ENCODE data around the gene COA7.
"Not testable (repeated sequence)": the region's sequence is repeated elsewhere in the genome, so short reads cannot be mapped to it uniquely, and the experiment has no call there.

The COA7 gene

GRCh38 chr1:52702886-52703787 is 5.0 kb upstream of the COA7 start:
- peak; percentile 80 for DNase-seq

- DNase-seq: no peak
These were observed 2.5 kb downstream of the COA7 start for GRCh38 chr1:52695627-52696026.

- no peak for DNase-seq
These were observed 4.3 kb downstream of the COA7 start for GRCh38 chr1:52693843-52694242.

- DNase-seq: not testable (repeated sequence)
These were observed 4.8 kb downstream of the COA7 start for GRCh38 chr1:52693351-52693750.

- no peak for DNase-seq
These were observed 5.5 kb downstream of the COA7 start for GRCh38 chr1:52692697-52693096.

- DNase-seq: no peak
These were observed 6.3 kb downstream of the COA7 start for GRCh38 chr1:52691821-52692220.

- DNase-seq: no peak
These were observed 11.3 kb downstream of the COA7 start for GRCh38 chr1:52686830-52687229.

GRCh38 chr1:52686261-52686751 is 11.8 kb downstream of the COA7 start:
- DNase-seq: peak; percentile 55

GRCh38 chr1:52684545-52684944 is 13.6 kb downstream of the COA7 start:
- no peak for DNase-seq

GRCh38 chr1:52683367-52683940 is 14.7 kb downstream of the COA7 start:
- DNase-seq: no peak

- no peak for DNase-seq
These were observed 17.0 kb downstream of the COA7 start for GRCh38 chr1:52681136-52681535.

- DNase-seq: no peak
These were observed 17.8 kb downstream of the COA7 start for GRCh38 chr1:52680353-52680752.

- DNase-seq: no peak
These were observed 18.6 kb downstream of the COA7 start for GRCh38 chr1:52679498-52679897.

GRCh38 chr1:52679048-52679447 is 19.1 kb downstream of the COA7 start:
- DNase-seq: no peak

- no peak for DNase-seq
These were observed 20.9 kb downstream of the COA7 start for GRCh38 chr1:52677076-52677806.

GRCh38 chr1:52676249-52676903 is 21.8 kb downstream of the COA7 start:
- DNase-seq: no peak

GRCh38 chr1:52674497-52675384 is 23.4 kb downstream of the COA7 start:
- DNase-seq: no peak

GRCh38 chr1:52673513-52673912 is 24.6 kb downstream of the COA7 start:
- no peak for DNase-seq

- DNase-seq: no peak
These were observed 25.2 kb downstream of the COA7 start for GRCh38 chr1:52672946-52673345.

GRCh38 chr1:52670604-52671003 is 27.5 kb downstream of the COA7 start:
- DNase-seq: no peak

- DNase-seq: no peak
These were observed 28.5 kb downstream of the COA7 start for GRCh38 chr1:52669696-52670095.

GRCh38 chr1:52668711-52669110 is 29.4 kb downstream of the COA7 start:
- DNase-seq: no peak
